K562 (cell line): Measurements from ENCODE around the gene SDK1. TPM values are rescaled to one million over a fixed set of nuclear protein-coding genes. Genes with fewer than 3 reads are reported as not detected.

Experiments
- ATAC-seq: fragments of 200-7000 bp; cut with Tn5 transposase; 3 replicates; pipeline ENCODE4 v1.9.1; 2020; ENCODE audit warnings: moderate library complexity
- BruUV-seq: library from RNA; stranded (reverse); fragments of 400-500 nt; replicated peaks from 2 replicates; lab custom pipeline; 2021; lab: Mats Ljungman, UMichigan
- CTCF ChIA-PET: fragments of 300-600 bp; formaldehyde crosslinking; extraction: SDS; loops from one replicate; lab custom pipeline; 2021; ENCODE audit warnings: low intra/inter-chr PET ratio; lab: Yijun Ruan, JAX
- POLR2A ChIA-PET: fragments of 300-600, 350-650 bp; sonication (Branson Sonifier 250); formaldehyde crosslinking; extraction: SDS; loops from one replicate; lab custom pipeline; 2021; ENCODE audit warnings: antibody characterized with exemption, inconsistent platforms; lab: Yijun Ruan, JAX
- DNase-seq, 4 experiments: peaks; one replicate each; pipeline versions ENCODE4 v3.0.0 to v3.0.0-alpha.2; 2011 to 2018; ENCODE audit warnings: low spot score in 3 of 4, mixed read lengths in 3 of 4; ENCODE audit errors: extremely low read depth in 1 of 4
- FAIRE-seq: peaks from 2 replicates; lab custom pipeline; 2011; peaks lifted over from hg19 to GRCh38; lab: Jason Lieb, UNC
- H2AFZ ChIP-seq: 2 replicates; pipeline ENCODE4 v1.6.0; 2011; ENCODE audit warnings: low read depth, low read length, control low read depth, inconsistent platforms
- H3K27ac ChIP-seq: fragments of 200-600 bp; 3 replicates; pipeline ENCODE4 v1.8.0; 2011; ENCODE audit warnings: low read depth, mild to moderate bottlenecking, control low read depth, inconsistent platforms, low read length, moderate library complexity, mixed read lengths; ENCODE audit errors: extremely low read depth
- H3K27me3 ChIP-seq, 2 experiments: fragments of 300-600 bp in 1 of 2; 2 replicates in 1 of 2; 3 replicates in 1 of 2; pipeline versions ENCODE4 v1.6.0 to v1.8.0; 2011; ENCODE audit warnings: inconsistent platforms in 2 of 2, low read length in 2 of 2, mild to moderate bottlenecking in 1 of 2, mixed read lengths in 1 of 2, moderate library complexity in 1 of 2; ENCODE audit not compliant: control insufficient read depth in 2 of 2, insufficient read depth in 2 of 2
- H3K36me3 ChIP-seq: fragments of 300-600 bp; 3 replicates; pipeline ENCODE4 v1.8.0; 2011; ENCODE audit warnings: mild to moderate bottlenecking, low read length, inconsistent platforms; ENCODE audit not compliant: control insufficient read depth, insufficient read depth
- H3K4me1 ChIP-seq, 2 experiments: fragments of 200-600 bp in 1 of 2; replicated peaks in 1 of 2; 2 replicates in 1 of 2; 3 replicates in 1 of 2; pipeline versions ENCODE4 v1.5.1 to v1.8.0; 2011; ENCODE audit warnings: inconsistent platforms in 2 of 2, low read length in 2 of 2, mild to moderate bottlenecking in 1 of 2, mixed read lengths in 1 of 2, moderate library complexity in 1 of 2; ENCODE audit not compliant: control insufficient read depth in 2 of 2, insufficient read depth in 2 of 2
- H3K4me2 ChIP-seq: 2 replicates; pipeline ENCODE4 v1.6.1; 2011; ENCODE audit warnings: low read length, control low read depth, inconsistent platforms, mixed read lengths; ENCODE audit not compliant: insufficient read depth
- H3K4me3 ChIP-seq: fragments of 200-600 bp; sonication (generic), shearing (Covaris generic); 2 replicates; pipeline ENCODE4 v1.5.1; 2016; ENCODE audit warnings: control low read depth, inconsistent platforms
- H3K79me2 ChIP-seq: fragments of 200-600 bp; 3 replicates; pipeline ENCODE4 v1.8.0; 2011; ENCODE audit warnings: low read length, inconsistent platforms; ENCODE audit not compliant: control insufficient read depth, insufficient read depth
- H3K9ac ChIP-seq, 2 experiments: 2 replicates each; pipeline versions ENCODE4 v1.6.0 to v1.6.1; 2011; ENCODE audit warnings: low read depth in 2 of 2, low read length in 2 of 2, control low read depth in 1 of 2, inconsistent platforms in 1 of 2, mild to moderate bottlenecking in 1 of 2, mixed read lengths in 1 of 2; ENCODE audit not compliant: insufficient read depth in 1 of 2
- H3K9me1 ChIP-seq: one replicate; pipeline ENCODE4 v1.6.0; 2011; ENCODE audit warnings: inconsistent platforms, mild to moderate bottlenecking, low read length, moderate library complexity; ENCODE audit not compliant: control insufficient read depth, insufficient read depth
- H3K9me3 ChIP-seq: replicated peaks from 2 replicates; pipeline ENCODE4 v1.5.1; 2011; ENCODE audit warnings: low read depth, low read length, inconsistent platforms; ENCODE audit not compliant: control insufficient read depth, insufficient read depth
- H4K20me1 ChIP-seq: replicated peaks from 2 replicates; pipeline ENCODE4 v1.6.1; 2011; ENCODE audit warnings: low read length, inconsistent platforms, mixed read lengths; ENCODE audit not compliant: control insufficient read depth, insufficient read depth
- BRCA1 ChIP-seq, 2 experiments: fragments of 450-650 bp in 1 of 2; sonication (generic) in 1 of 2; formaldehyde crosslinking in 1 of 2; IDR thresholded peaks; 2 replicates each; pipeline versions ENCODE4 v1.5.0 to v1.6.1; 2017 to 2020; ENCODE audit warnings: mild to moderate bottlenecking in 1 of 2, missing genetic modification reagents in 1 of 2
- FOXJ3 ChIP-seq: sonication (generic); formaldehyde crosslinking; IDR thresholded peaks from 2 replicates; pipeline ENCODE4 v1.4.0; 2020; ENCODE audit warnings: mild to moderate bottlenecking, missing genetic modification reagents
- MCM3 ChIP-seq: fragments of 450-650 bp; IDR thresholded peaks from 2 replicates; pipeline ENCODE4 v1.6.1; 2016
- MYBL2 ChIP-seq, 2 experiments: fragments of 450-650 bp in 1 of 2; sonication (generic) in 1 of 2; formaldehyde crosslinking in 1 of 2; IDR thresholded peaks; 2 replicates each; pipeline versions ENCODE4 v1.6.1 to v1.8.1; 2017 to 2022; ENCODE audit warnings: borderline replicate concordance in 1 of 2, inconsistent platforms in 1 of 2, low read depth in 1 of 2, mild to moderate bottlenecking in 1 of 2, missing genetic modification reagents in 1 of 2, moderate library complexity in 1 of 2
- NELFE ChIP-seq: IDR thresholded peaks from 2 replicates; pipeline ENCODE4 v1.6.1; 2011; ENCODE audit warnings: mild to moderate bottlenecking; ENCODE audit not compliant: insufficient read depth, insufficient read length
- RNF2 ChIP-seq: sonication (generic); IDR thresholded peaks from 2 replicates; pipeline ENCODE4 v1.6.1; 2016
- SAFB2 ChIP-seq: fragments of 200-400 bp; formaldehyde crosslinking; IDR thresholded peaks from 2 replicates; pipeline ENCODE4 v1.6.1; 2018; ENCODE audit warnings: borderline replicate concordance, low read length, low read depth, moderate library complexity; ENCODE audit not compliant: severe bottlenecking
- TCF3 ChIP-seq: sonication (generic); formaldehyde crosslinking; IDR thresholded peaks from 2 replicates; pipeline ENCODE4 v1.4.0; 2020; ENCODE audit warnings: mild to moderate bottlenecking, missing genetic modification reagents
- TFAM ChIP-seq: fragments of 250-450 bp; sonication (Bioruptor Pico); conservative IDR thresholded peaks from 2 replicates; pipeline ENCODE4 v1.5.0; 2021; ENCODE audit warnings: mild to moderate bottlenecking, moderate library complexity
- ZFPM2 ChIP-seq: fragments of 250-450 bp; sonication (Bioruptor Pico); IDR thresholded peaks from 2 replicates; pipeline ENCODE4 v1.5.1; 2022; ENCODE audit warnings: mild to moderate bottlenecking
- ZKSCAN1 ChIP-seq: fragments of 150-350 bp; IDR thresholded peaks from 2 replicates; pipeline ENCODE4 v1.6.1; 2016; ENCODE audit warnings: low read depth, low read length
- ZNF696 ChIP-seq: fragments of 250-450 bp; sonication (Bioruptor Pico); conservative IDR thresholded peaks from 2 replicates; pipeline ENCODE4 v1.4.0; 2020; ENCODE audit warnings: mild to moderate bottlenecking, moderate library complexity
- ZNF77 ChIP-seq: fragments of 250-450 bp; sonication (Bioruptor Pico); IDR thresholded peaks from 2 replicates; pipeline ENCODE4 v1.5.0; 2020
- WGBS: fragments of 100-300 bp; shearing (Covaris generic); methylation state at CpG from one replicate; pipeline ENCODE4 v1.1.6; 2016; ENCODE audit warnings: low coverage, mixed read lengths; ENCODE audit not compliant: insufficient coverage; ENCODE audit errors: missing lambda C conversion rate; 5-methylcytosine and 5-hydroxymethylcytosine counted together
- in situ Hi-C: fragments of 300-500 bp; cut with MboI; formaldehyde crosslinking; loops from 4 replicates; pipeline ENCODE4 v1.15.0; 2018; ENCODE audit warnings: inconsistent platforms, mixed read lengths
- intact Hi-C: fragments of 100-400 bp; cut with micrococcal nuclease; formaldehyde crosslinking; loops from 2 replicates; pipeline ENCODE4 v1.14.2; 2022
- polyA plus RNA-seq, 8 experiments: library from polyadenylated mRNA; depleted of rRNA in 4 of 8; stranded (reverse) in 5 of 8; unstranded in 3 of 8; fragments of >200 nt; fragmentation: Nextera tagmentation in 2 of 8; fragmentation: Illumina TruSeq in 1 of 8; extraction: Ambion mirVana in 2 of 8; extraction: Trizol in 1 of 8; gene quantifications; 2 replicates each; pipeline versions ENCODE4 v1.2.1 to v1.2.3, GENCODE V29; 2011 to 2014; ENCODE audit warnings: inconsistent platforms in 1 of 8, missing spikeins in 1 of 8
- total RNA-seq, 7 experiments: library from RNA; depleted of rRNA in 6 of 7; stranded (reverse); fragments of >200 nt in 6 of 7; fragmentation: Illumina TruSeq in 2 of 7; extraction: Trizol in 2 of 7; gene quantifications; 2 replicates each; pipeline versions ENCODE4 v1.2.1 to v1.2.3, GENCODE V29; 2011 to 2021; ENCODE audit warnings: low replicate concordance in 1 of 7
- TF ChIP-seq, protein P1 (sequence below), 2 experiments: fragments of 450-650 bp; conservative IDR thresholded peaks; 2 replicates each; pipeline ENCODE4 v1.6.1; 2017; ENCODE audit warnings: mild to moderate bottlenecking in 2 of 2, moderate library complexity in 2 of 2
- TF ChIP-seq, protein P2 (sequence below): fragments of 450-650 bp; IDR thresholded peaks from 2 replicates; pipeline ENCODE4 v1.6.1; 2017; ENCODE audit warnings: antibody characterized with exemption

SDK1 gene
- total and polyA plus RNA-seq, 9 of the 15 experiments (the other 6 are each of a cell fraction or from before 2014, with no cell fraction given) = 0.16 TPM; not detected in 8

DNA sequence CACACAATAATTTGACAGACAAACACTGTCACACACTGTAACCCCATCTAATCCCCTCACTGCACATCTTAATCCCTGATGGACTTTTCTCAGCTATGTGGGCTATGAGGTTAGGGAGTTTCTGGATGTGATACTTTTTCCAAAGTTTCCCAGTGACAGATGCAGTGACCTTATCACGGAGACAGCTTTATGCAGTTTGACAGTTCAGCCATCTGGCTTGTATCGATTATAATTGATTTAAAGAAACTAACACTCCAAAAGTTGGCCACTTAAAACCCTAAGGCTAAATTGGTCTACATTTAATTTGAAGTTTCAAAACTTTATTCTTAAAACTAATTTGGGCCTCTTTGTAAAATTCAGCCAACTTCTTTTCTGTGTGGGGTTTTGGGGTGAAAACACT lies 196.7 kb downstream of the SDK1 start:
- in situ Hi-C loops = no loop called here
- ATAC-seq (no peak), FAIRE-seq (no peak)
- Histone ChIP-seq H3K27me3 (peaks cover 2 to 13% of the 10 kb centered on the region in 2 experiments; a peak in 1 of 5 replicates), H3K9me1 (no peaks in the 10 kb centered on the region), H3K4me2 (no peak overlapping the region), H3K79me2 (no peaks in the 10 kb centered on the region), H3K9ac (no peak overlapping the region)
- TF ChIP-seq NELFE (no peak), ZKSCAN1 (no peak), FOXJ3 (CRISPR knock-in tag) (no peak), RNF2 (no peak), TCF3 (CRISPR knock-in tag) (no peak)
- TF ChIP-seq, all 486 proteins: peak for 0
- Histone ChIP-seq H3K4me1 (no peaks in the 10 kb centered on the region), H4K20me1 (no peaks in the 10 kb centered on the region), H3K9me3 (no peaks in the 10 kb centered on the region), H3K27ac (no peak overlapping the region), H2AFZ (no peak overlapping the region), H3K36me3 (no peaks in the 10 kb centered on the region), H3K4me3 (no peak overlapping the region)
- BruUV-seq = no TSS peak
- DNase-seq = no peak
- CTCF ChIA-PET = no interaction called here
- POLR2A ChIA-PET = interaction anchor here (0.6 to 0.7 kb wide), 2 partner anchors 14 to 696 kb away, joined by 3 to 4 read pairs; no protein-coding TSS in a partner anchor
- intact Hi-C loops = no loop called here
- 0% methylated on average over 2 of the region's 2 CpGs for WGBS

DNA sequence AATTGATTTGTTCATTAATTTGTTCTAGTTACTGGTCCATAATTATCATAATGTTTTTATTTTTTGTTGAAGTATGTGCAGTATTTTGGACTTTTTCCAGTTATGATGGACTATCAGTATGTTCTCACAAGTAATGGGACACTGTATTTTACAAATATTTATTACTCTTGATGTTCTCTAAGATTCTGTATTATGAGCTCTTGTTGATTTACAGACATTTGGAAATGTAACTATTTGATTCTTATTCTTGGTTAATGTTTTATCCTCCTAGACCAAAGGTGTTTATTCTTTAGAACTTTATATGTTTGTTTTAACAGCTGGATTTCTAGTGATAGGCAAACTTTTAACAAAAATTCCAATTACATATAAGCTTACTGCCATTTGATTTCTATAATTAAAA lies 200.6 kb downstream of the SDK1 start:
- H3K79me2 ChIP-seq = no peaks in the 10 kb centered on the region
- no peaks in the 10 kb centered on the region for H3K4me1 ChIP-seq
- H3K4me2 ChIP-seq = no peak overlapping the region
- no peaks in the 10 kb centered on the region for H3K36me3 ChIP-seq
- FAIRE-seq (no peak), DNase-seq (no peak), ATAC-seq (no peak)
- H3K27ac ChIP-seq = no peak overlapping the region
- H3K9me3 ChIP-seq = no peaks in the 10 kb centered on the region; the same call in 1 of the 2 replicates
- H3K27me3 ChIP-seq = peaks cover 0 to 5% of the 10 kb centered on the region in 2 experiments; a peak in 1 of 5 replicates
- ChIA-PET CTCF (no interaction called here), POLR2A (no interaction called here)
- H3K9me1 ChIP-seq = no peaks in the 10 kb centered on the region
- in situ Hi-C loops (no loop called here), intact Hi-C loops (no loop called here)
- no peak overlapping the region for H3K4me3 ChIP-seq
- no peaks in the 10 kb centered on the region for H4K20me1 ChIP-seq
- no peak overlapping the region for H2AFZ ChIP-seq
- no peak overlapping the region for H3K9ac ChIP-seq
- BruUV-seq = no TSS peak
- TF ChIP-seq ZNF696 = no peak
- TF ChIP-seq SAFB2 = no peak
- TF ChIP-seq BRCA1 (IDR thresholded peaks at IDR 0.05) = no peak
- no peak for TF ChIP-seq BRCA1 (CRISPR knock-in tag; IDR thresholded peaks at IDR 0.05)
- TF ChIP-seq MYBL2 (IDR thresholded peaks at IDR 0.05; ENCODE audit: low read depth) = no peak
- TF ChIP-seq MYBL2 (CRISPR knock-in tag; IDR thresholded peaks at IDR 0.05; ENCODE audit: borderline replicate concordance) = no peak
- TF ChIP-seq, protein P1, sequence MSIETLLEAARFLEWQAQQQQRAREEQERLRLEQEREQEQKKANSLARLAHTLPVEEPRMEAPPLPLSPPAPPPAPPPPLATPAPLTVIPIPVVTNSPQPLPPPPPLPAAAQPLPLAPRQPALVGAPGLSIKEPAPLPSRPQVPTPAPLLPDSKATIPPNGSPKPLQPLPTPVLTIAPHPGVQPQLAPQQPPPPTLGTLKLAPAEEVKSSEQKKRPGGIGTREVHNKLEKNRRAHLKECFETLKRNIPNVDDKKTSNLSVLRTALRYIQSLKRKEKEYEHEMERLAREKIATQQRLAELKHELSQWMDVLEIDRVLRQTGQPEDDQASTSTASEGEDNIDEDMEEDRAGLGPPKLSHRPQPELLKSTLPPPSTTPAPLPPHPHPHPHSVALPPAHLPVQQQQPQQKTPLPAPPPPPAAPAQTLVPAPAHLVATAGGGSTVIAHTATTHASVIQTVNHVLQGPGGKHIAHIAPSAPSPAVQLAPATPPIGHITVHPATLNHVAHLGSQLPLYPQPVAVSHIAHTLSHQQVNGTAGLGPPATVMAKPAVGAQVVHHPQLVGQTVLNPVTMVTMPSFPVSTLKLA (conservative IDR thresholded peaks at IDR 0.05) = no peak
- no peak for TF ChIP-seq MCM3
- TF ChIP-seq, protein P2, sequence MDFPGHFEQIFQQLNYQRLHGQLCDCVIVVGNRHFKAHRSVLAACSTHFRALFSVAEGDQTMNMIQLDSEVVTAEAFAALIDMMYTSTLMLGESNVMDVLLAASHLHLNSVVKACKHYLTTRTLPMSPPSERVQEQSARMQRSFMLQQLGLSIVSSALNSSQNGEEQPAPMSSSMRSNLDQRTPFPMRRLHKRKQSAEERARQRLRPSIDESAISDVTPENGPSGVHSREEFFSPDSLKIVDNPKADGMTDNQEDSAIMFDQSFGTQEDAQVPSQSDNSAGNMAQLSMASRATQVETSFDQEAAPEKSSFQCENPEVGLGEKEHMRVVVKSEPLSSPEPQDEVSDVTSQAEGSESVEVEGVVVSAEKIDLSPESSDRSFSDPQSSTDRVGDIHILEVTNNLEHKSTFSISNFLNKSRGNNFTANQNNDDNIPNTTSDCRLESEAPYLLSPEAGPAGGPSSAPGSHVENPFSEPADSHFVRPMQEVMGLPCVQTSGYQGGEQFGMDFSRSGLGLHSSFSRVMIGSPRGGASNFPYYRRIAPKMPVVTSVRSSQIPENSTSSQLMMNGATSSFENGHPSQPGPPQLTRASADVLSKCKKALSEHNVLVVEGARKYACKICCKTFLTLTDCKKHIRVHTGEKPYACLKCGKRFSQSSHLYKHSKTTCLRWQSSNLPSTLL = no peak
- no peak for TF ChIP-seq ZFPM2 (CRISPR knock-in tag)
- no peak for TF ChIP-seq ZNF77 (CRISPR knock-in tag)
- TF ChIP-seq TFAM = no peak
